CD8-positive, alpha-beta memory T cell (primary cell): ENCODE measurements around the gene PYM1. TPM values are rescaled to one million over a fixed set of nuclear protein-coding genes. Genes with fewer than 3 reads are reported as not detected.

Source experiments
- CTCF ChIA-PET: fragments of 350-600 bp; sonication (Branson Sonifier 250); formaldehyde crosslinking; loops from one replicate; lab custom pipeline; 2021; ENCODE audit warnings: antibody characterized with exemption; lab: Charles Lee
- POLR2A ChIA-PET: fragments of 350-600 bp; sonication (Branson Sonifier 250); formaldehyde crosslinking; loops from one replicate; lab custom pipeline; 2021; ENCODE audit warnings: antibody characterized with exemption; lab: Charles Lee
- DNase-seq, 5 donors: peaks; one replicate each; pipeline versions ENCODE4 v3.0.0 to v3.0.0-alpha.2; 2020 to 2022; ENCODE audit warnings: mixed read lengths in 1 of 5
- H3K27ac ChIP-seq: one replicate; pipeline ENCODE4 v1.7.0; 2013; ENCODE audit warnings: low read depth, mild to moderate bottlenecking, low read length, moderate library complexity
- H3K27me3 ChIP-seq: 2 replicates; pipeline ENCODE4 v1.7.0; 2013; ENCODE audit warnings: low read length, mild to moderate bottlenecking; ENCODE audit not compliant: insufficient read depth, poor library complexity, severe bottlenecking
- H3K36me3 ChIP-seq: 2 replicates; pipeline ENCODE4 v1.7.0; 2013; ENCODE audit warnings: mild to moderate bottlenecking, low read length, moderate library complexity; ENCODE audit not compliant: insufficient read depth
- H3K4me1 ChIP-seq: 2 replicates; pipeline ENCODE4 v1.7.0; 2013; ENCODE audit warnings: mild to moderate bottlenecking, low read length, moderate library complexity; ENCODE audit not compliant: insufficient read depth
- H3K4me3 ChIP-seq: 2 replicates; pipeline ENCODE4 v1.7.0; 2013; ENCODE audit warnings: mild to moderate bottlenecking, low read length
- H3K9me3 ChIP-seq: 2 replicates; pipeline ENCODE4 v1.7.0; 2013; ENCODE audit warnings: mild to moderate bottlenecking, low read length
- H3K27ac Mint-ChIP-seq, 8 donors: one replicate each; pipeline ENCODE4 v1.8.0; 2020 to 2021; ENCODE audit warnings: mixed read lengths in 8 of 8, mild to moderate bottlenecking in 6 of 8, inconsistent platforms in 3 of 8, moderate library complexity in 3 of 8
- H3K27me3 Mint-ChIP-seq, 2 donors: one replicate each; pipeline ENCODE4 v1.8.0; 2020 to 2021; ENCODE audit warnings: mixed read lengths in 2 of 2, mild to moderate bottlenecking in 1 of 2, moderate library complexity in 1 of 2
- H3K36me3 Mint-ChIP-seq, 3 donors: one replicate each; pipeline ENCODE4 v1.8.0; 2020 to 2021; ENCODE audit warnings: mixed read lengths in 3 of 3, inconsistent platforms in 1 of 3, mild to moderate bottlenecking in 1 of 3
- H3K4me1 Mint-ChIP-seq, 3 donors: one replicate each; pipeline ENCODE4 v1.8.0; 2020 to 2021; ENCODE audit warnings: mixed read lengths in 3 of 3, inconsistent platforms in 1 of 3, mild to moderate bottlenecking in 1 of 3
- H3K4me3 Mint-ChIP-seq, 7 donors: one replicate each; pipeline ENCODE4 v1.8.0; 2020 to 2021; ENCODE audit warnings: mixed read lengths in 7 of 7, mild to moderate bottlenecking in 6 of 7, moderate library complexity in 4 of 7, inconsistent platforms in 2 of 7
- H3K9me3 Mint-ChIP-seq, 5 donors: one replicate each; pipeline ENCODE4 v1.8.0; 2020 to 2022; ENCODE audit warnings: mixed read lengths in 5 of 5, mild to moderate bottlenecking in 3 of 5, moderate library complexity in 2 of 5, inconsistent platforms in 1 of 5
- polyA plus RNA-seq: library from polyadenylated mRNA; unstranded; fragments of 300-500 nt; fragmentation: Illumina TruSeq; gene quantifications from one replicate; pipeline ENCODE4 v1.2.3, GENCODE V29; 2021
- total RNA-seq, 2 experiments: library from RNA; stranded (reverse); gene quantifications; one replicate each; pipeline ENCODE4 v1.2.3, GENCODE V29; 2021

The PYM1 gene
- 10 to 100 TPM; 35.8 to 38.4 TPM for total RNA-seq
- 80.8 TPM for polyA plus RNA-seq

DNA sequence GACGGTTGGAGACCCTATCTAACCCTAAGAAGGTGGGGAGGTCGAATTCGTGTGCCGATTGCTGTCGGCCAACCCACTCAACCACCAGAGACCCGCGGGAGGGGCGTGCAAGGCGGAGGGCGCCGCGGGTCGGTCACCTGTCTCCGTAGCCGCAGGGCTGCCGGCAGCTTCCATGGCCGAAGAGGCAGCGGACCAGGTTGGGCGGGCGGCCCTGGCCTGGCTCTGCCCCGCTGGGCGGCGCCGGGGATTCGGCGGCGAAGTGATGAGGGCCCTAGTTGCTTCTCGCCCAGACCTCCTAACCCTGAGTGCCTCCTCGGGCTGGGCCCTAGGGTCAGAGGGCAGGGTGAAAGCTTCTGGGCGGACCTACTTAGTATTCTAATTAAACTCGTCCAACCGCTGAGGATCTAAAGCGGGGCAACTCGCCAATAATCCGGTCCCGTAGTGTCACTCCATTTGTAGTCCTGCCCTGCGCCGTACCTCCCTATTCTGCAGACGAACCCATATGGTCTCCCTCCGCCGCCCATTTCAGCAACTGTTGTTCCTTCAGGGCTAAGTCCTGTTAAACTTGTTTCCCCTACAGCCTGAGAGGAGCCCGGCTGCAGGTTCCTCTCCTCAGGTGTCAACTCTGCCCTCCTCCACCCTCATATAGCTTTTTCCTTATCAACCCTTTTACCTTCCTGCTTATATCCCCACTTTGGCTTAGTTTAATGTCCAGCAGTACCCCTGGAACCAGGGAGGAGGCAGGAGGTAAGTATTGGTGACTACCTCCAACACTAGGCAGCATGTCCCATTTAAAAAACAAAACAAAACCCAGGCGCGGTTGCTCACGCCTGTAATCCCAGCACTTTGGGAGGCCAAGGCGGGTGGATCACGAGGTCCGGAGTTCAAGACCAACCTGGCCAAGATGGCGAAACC, at the start of gene PYM1:
Gene PYM1 (minus strand): TSS at position 307 of the 915 bp plus-strand sequence. CDS start 133 bp downstream, at position 174.
- Mint-ChIP-seq H3K27ac (peak within 1 kb of the TSS; percentile 94 to 99 (median 98)), H3K36me3 (peaks cover 0 to 46% (median 8%) of the 10 kb centered on the region in 3 donors), H3K4me3 (peak within 1 kb of the TSS; percentile 94 to 100 (median 98)), H3K4me1 (peaks cover 56 to 57% (median 56%) of the 10 kb centered on the region in 3 donors), H3K27me3 (peaks cover 0 to 8% of the 10 kb centered on the region in 2 donors), H3K9me3 (peaks cover 0 to 2% (median 0%) of the 10 kb centered on the region in 5 donors)
- peak; percentile 54 to 82 (median 56) for DNase-seq
- Histone ChIP-seq H3K4me1 (peaks cover 40% of the 10 kb centered on the region), H3K27ac (peak within 1 kb of the TSS; percentile 79), H3K36me3 (no peaks in the 10 kb centered on the region), H3K4me3 (peak within 1 kb of the TSS; percentile 83), H3K9me3 (no peaks in the 10 kb centered on the region), H3K27me3 (no peaks in the 10 kb centered on the region)
- ChIA-PET POLR2A (interaction anchor here (0.5 to 3.2 kb wide), 11 partner anchors 8 to 523 kb away, joined by 3 to 18 read pairs (median 4); partner anchors contain the start of genes DNAJC14, ORMDL2, RAB5B and SARNP), CTCF (interaction anchor here (1.0 to 8.7 kb wide), 9 partner anchors 10 to 212 kb away, joined by 3 to 96 read pairs (median 5); partner anchors contain the start of genes BLOC1S1, ORMDL2 and SARNP)

DNA sequence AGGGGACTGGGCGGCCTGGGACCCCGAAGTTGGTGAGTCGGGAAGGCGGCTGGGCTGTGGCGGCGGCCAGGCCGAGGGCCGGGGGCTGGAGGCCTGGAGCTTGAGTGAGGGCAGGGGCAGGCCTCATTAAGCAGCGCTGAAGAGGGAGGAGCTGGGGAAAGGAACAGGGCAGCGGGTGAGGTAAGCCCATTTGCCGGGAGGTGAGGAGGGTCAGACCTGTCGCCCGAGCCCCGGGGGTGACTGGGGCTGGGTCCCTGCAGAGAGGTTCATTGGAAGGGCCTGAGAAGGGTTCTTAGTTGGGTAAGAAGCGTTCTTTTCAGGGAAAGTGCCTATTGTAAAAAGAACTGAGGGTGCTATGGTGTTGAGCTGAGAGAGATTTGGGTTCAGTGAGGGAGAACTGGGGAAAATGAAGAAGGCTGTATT, 46.6 kb upstream of the PYM1 start:
- Histone ChIP-seq H3K9me3 (no peaks in the 10 kb centered on the region), H3K4me1 (peaks cover 36% of the 10 kb centered on the region), H3K4me3 (peak overlapping the region; percentile 74), H3K27me3 (no peaks in the 10 kb centered on the region), H3K36me3 (peaks cover 6% of the 10 kb centered on the region), H3K27ac (peak overlapping the region; percentile 87)
- peak in 1 of 5 donors; percentile 24 for DNase-seq
- ChIA-PET POLR2A (interaction anchor here (0.6 to 2.9 kb wide), 26 partner anchors 9 to 662 kb away, joined by 3 to 19 read pairs (median 6); partner anchors contain the start of genes BLOC1S1, CD63, DGKA and DNAJC14), CTCF (interaction anchor here (0.6 to 2.5 kb wide), 18 partner anchors 9 to 237 kb away, joined by 3 to 21 read pairs (median 4); partner anchors contain the start of genes DGKA, ORMDL2, SARNP and SMARCC2)
- no peaks in the 10 kb centered on the region for H3K9me3 Mint-ChIP-seq
- peaks cover 0 to 25% (median 5%) of the 10 kb centered on the region in 3 donors for H3K36me3 Mint-ChIP-seq
- H3K27me3 Mint-ChIP-seq, result no peaks in the 10 kb centered on the region
- peaks cover 17 to 32% (median 29%) of the 10 kb centered on the region in 3 donors for H3K4me1 Mint-ChIP-seq
- no peak overlapping the region for H3K4me3 Mint-ChIP-seq
- no peak overlapping the region for H3K27ac Mint-ChIP-seq

DNA sequence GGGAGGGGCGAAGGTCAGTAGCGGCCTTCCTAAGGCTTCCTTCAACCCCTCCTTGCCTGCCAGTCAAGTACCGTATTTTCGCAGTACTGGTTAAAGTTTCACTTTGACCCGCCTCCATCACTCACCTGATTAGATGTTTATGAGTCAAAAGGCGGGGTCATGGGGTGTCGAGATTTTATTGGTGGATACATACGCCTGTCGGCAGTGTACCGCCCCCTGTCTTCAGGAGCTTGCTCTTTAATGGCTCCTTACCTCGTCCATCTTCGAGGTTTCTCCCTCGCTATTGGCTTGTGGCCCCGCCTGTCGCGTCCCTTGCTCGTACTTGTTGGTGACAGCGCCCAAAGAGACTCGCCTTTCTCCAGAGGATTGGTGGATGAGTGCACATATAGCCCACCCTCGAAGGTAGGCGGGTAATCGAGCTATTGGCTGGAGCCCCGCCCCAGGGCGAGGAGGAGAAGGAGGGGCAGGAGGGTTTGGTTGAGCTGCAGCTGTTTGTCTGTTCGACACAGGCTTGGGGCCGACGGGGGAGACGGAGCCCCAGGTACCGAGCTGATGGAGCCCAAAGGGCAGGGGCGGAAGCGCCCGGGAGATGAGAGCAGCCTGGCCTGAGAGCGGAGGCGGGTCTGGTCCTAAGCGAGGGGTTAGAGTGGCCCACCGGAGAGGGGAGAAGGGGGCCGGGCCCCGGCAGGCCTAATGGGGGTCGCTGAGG, 46.1 kb upstream of the PYM1 start, which contains the start of gene RAB5B:
Gene RAB5B (plus strand): TSS at position 480 of the 709 bp plus-strand sequence. CDS start 12,883 bp downstream, outside the sequence.
- no peak within 1 kb of the TSS for H3K4me3 Mint-ChIP-seq
- peaks cover 0 to 20% (median 3%) of the 10 kb centered on the region in 3 donors for H3K36me3 Mint-ChIP-seq
- peak; percentile 94 to 99 (median 98) for DNase-seq
- H3K4me3 ChIP-seq, result peak within 1 kb of the TSS; percentile 76
- no peaks in the 10 kb centered on the region for H3K27me3 Mint-ChIP-seq
- H3K4me1 Mint-ChIP-seq, result peaks cover 15 to 27% (median 24%) of the 10 kb centered on the region in 3 donors
- no peak within 1 kb of the TSS for H3K27ac Mint-ChIP-seq
- ChIA-PET POLR2A (interaction anchor here (0.6 to 2.9 kb wide), 28 partner anchors 9 to 663 kb away, joined by 3 to 19 read pairs (median 6); partner anchors contain the start of genes BLOC1S1, CD63, DGKA and DNAJC14), CTCF (interaction anchor here (0.6 to 2.5 kb wide), 17 partner anchors 10 to 237 kb away, joined by 3 to 21 read pairs (median 3); partner anchors contain the start of genes DGKA, ORMDL2, SARNP and SMARCC2)
- peaks cover 36% of the 10 kb centered on the region for H3K4me1 ChIP-seq
- peaks cover 6% of the 10 kb centered on the region for H3K36me3 ChIP-seq
- H3K27ac ChIP-seq, result peak within 1 kb of the TSS; percentile 87
- no peaks in the 10 kb centered on the region for H3K9me3 Mint-ChIP-seq
- H3K27me3 ChIP-seq, result no peaks in the 10 kb centered on the region
- H3K9me3 ChIP-seq, result no peaks in the 10 kb centered on the region

DNA sequence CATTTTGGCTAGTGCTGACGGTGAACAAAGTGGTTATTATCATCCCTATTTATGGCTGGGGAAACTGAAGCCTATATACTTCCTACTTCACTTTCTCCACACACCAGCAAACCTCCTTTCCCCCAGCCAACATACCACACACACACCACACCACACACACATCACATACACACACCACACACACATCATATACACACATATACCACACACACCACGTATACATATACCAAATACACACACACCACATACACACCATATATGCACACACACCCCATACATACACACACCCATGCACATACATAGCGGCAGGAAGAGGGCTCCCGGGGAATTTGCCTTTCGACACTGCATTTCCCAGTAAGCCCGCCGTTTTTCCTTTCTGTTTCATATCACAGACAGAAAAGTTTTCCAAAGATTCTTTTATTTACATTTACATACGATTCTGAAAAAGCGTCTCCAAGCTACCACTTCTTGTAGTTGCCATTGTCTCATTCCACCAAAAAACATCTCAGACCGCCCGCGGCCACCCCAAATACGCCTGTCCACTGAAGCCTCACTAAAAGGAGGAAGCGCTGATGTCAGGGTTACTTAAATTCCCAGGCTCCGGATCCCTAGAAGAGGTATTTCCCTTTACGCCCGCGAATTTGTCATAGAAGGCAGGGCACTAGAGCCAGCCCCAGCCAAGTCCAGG, 45.4 kb upstream of the PYM1 start:
- Histone ChIP-seq H3K36me3 (peaks cover 6% of the 10 kb centered on the region), H3K4me3 (peak overlapping the region; percentile 76), H3K9me3 (no peaks in the 10 kb centered on the region), H3K27me3 (no peaks in the 10 kb centered on the region), H3K27ac (peak overlapping the region; percentile 83), H3K4me1 (peaks cover 36% of the 10 kb centered on the region)
- H3K4me1 Mint-ChIP-seq, result peaks cover 15 to 24% (median 23%) of the 10 kb centered on the region in 3 donors
- H3K9me3 Mint-ChIP-seq, result no peaks in the 10 kb centered on the region
- no peak overlapping the region for H3K27ac Mint-ChIP-seq
- no peaks in the 10 kb centered on the region for H3K27me3 Mint-ChIP-seq
- POLR2A ChIA-PET, result interaction anchor here (0.7 to 2.9 kb wide), 22 partner anchors 9 to 293 kb away, joined by 3 to 19 read pairs (median 6); partner anchors contain the start of genes CD63, DGKA, DNAJC14 and ORMDL2
- peaks cover 0 to 17% (median 3%) of the 10 kb centered on the region in 3 donors for H3K36me3 Mint-ChIP-seq
- DNase-seq, result peak in 2 of 5 donors; percentile 24 to 51
- CTCF ChIA-PET, result interaction anchor here (0.6 to 2.5 kb wide), 12 partner anchors 10 to 236 kb away, joined by 3 to 21 read pairs (median 4); partner anchors contain the start of genes DGKA, ORMDL2, SARNP and SMARCC2
- no peak overlapping the region for H3K4me3 Mint-ChIP-seq

DNA sequence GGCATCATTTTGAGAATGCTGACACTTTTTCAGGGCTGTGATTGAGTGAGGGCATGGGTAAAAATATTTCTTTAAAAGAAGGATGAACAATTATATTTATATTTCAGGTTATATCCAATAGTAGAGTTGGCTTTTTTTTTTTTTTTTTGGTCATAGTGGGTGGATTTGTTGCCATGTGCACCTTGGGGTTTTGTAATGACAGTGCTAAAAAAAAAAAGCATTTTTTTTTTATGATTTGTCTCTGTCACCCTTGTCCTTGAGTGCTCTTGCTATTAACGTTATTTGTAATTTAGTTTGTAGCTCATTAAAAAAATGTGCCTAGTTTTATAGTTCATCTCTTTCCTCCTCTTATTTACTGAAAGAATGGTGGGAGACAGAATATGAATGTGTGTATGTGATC, 44.8 kb upstream of the PYM1 start:
- Histone ChIP-seq H3K4me1 (peaks cover 35% of the 10 kb centered on the region), H3K9me3 (no peaks in the 10 kb centered on the region), H3K4me3 (peak overlapping the region; percentile 76), H3K27ac (peak overlapping the region; percentile 83), H3K36me3 (peaks cover 1% of the 10 kb centered on the region), H3K27me3 (no peaks in the 10 kb centered on the region)
- Mint-ChIP-seq H3K4me1 (peaks cover 18 to 24% (median 24%) of the 10 kb centered on the region in 3 donors), H3K36me3 (peaks cover 0 to 14% (median 3%) of the 10 kb centered on the region in 3 donors), H3K27me3 (no peaks in the 10 kb centered on the region), H3K27ac (peak overlapping the region in 5 of 8 donors; percentile 34 to 66 (median 58)), H3K9me3 (no peaks in the 10 kb centered on the region), H3K4me3 (peak overlapping the region in 3 of 7 donors; percentile 28 to 74 (median 35))
- ChIA-PET POLR2A (interaction anchor here (0.7 kb wide), 1 partner anchor 294 kb away, joined by 3 read pairs; no protein-coding TSS in a partner anchor), CTCF (no interaction called here)
- no peak for DNase-seq

DNA sequence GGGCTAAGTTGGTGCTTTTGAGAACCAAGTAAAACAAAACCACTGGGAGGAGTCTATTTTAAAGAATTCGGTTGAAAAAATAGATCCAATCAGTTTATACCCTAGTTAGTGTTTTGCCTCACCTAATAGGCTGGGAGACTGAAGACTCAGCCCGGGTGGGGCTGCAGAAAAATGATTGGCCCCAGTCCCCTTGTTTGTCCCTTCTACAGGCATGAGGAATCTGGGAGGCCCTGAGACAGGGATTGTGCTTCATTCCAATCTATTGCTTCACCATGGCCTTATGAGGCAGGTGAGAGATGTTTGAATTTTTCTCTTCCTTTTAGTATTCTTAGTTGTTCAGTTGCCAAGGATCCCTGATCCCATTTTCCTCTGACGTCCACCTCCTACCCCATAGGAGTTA, 44.3 kb upstream of the PYM1 start:
- Mint-ChIP-seq H3K27ac (peak overlapping the region in 5 of 8 donors; percentile 34 to 66 (median 58)), H3K4me3 (peak overlapping the region in 3 of 7 donors; percentile 28 to 74 (median 35)), H3K9me3 (no peaks in the 10 kb centered on the region), H3K4me1 (peaks cover 18 to 24% (median 24%) of the 10 kb centered on the region in 3 donors), H3K27me3 (no peaks in the 10 kb centered on the region), H3K36me3 (peaks cover 0 to 11% (median 3%) of the 10 kb centered on the region in 3 donors)
- no peak for DNase-seq
- Histone ChIP-seq H3K4me1 (peaks cover 37% of the 10 kb centered on the region), H3K27me3 (no peaks in the 10 kb centered on the region), H3K27ac (peak overlapping the region; percentile 83), H3K36me3 (no peaks in the 10 kb centered on the region), H3K9me3 (no peaks in the 10 kb centered on the region), H3K4me3 (no peak overlapping the region)
- ChIA-PET POLR2A (no interaction called here), CTCF (no interaction called here)
